ENCODE results near the gene ACRV1. TPM values are rescaled to one million over a fixed set of nuclear protein-coding genes. Genes with fewer than 3 reads are reported as not detected.

ACRV1 gene
- total and polyA plus RNA-seq, 2 of the 4 experiments (the other 2 are of a cell fraction) = not detected

- Histone ChIP-seq H3K9ac (ENCODE audit: low read depth, low read length) (no peak overlapping the region), H2BK20ac (ENCODE audit: low read depth, low read length) (no peak overlapping the region), H3K14ac (replicated peaks; ENCODE audit: low read depth, low read length) (no peak overlapping the region), H3K18ac (ENCODE audit: low read depth, low read length) (peak overlapping the region; percentile 75), H3K9me3 (ENCODE audit: control insufficient read depth, insufficient read depth, low read length) (no peaks in the 10 kb centered on the region), H4K5ac (ENCODE audit: low read depth, low read length) (peak overlapping the region; percentile 79), H3K79me1 (ENCODE audit: low read depth in 1 of 2, low read length in 2 of 2) (peaks cover 0 to 7% of the 10 kb centered on the region in 2 experiments; a peak in 2 of 4 replicates), H2AFZ (replicated peaks; ENCODE audit: low read length, poor library complexity) (no peak overlapping the region), H4K20me1 (ENCODE audit: insufficient read depth, low read length) (no peaks in the 10 kb centered on the region), H3K27ac (ENCODE audit: insufficient read depth, low read length) (peak overlapping the region; percentile 79; the same call in 1 of the 2 replicates), H2BK5ac (ENCODE audit: low read depth, low read length, poor library complexity, severe bottlenecking) (peak overlapping the region; percentile 75), H3K4me3 (ENCODE audit: insufficient read depth, low read depth, low read length) (no peak overlapping the region), H3K4me2 (ENCODE audit: low read depth, low read length) (peak overlapping the region; percentile 97), H3K9me1 (ENCODE audit: insufficient read depth, low read length) (no peaks in the 10 kb centered on the region), H2BK15ac (ENCODE audit: low read depth, low read length) (no peak overlapping the region), H3K4ac (ENCODE audit: low read depth, low read length) (no peak overlapping the region), H4K91ac (ENCODE audit: insufficient read depth, low read depth, low read length) (no peak overlapping the region), H4K8ac (ENCODE audit: low read depth in 2 of 2, low read length in 2 of 2) (peak overlapping the region in 1 of 2 experiments; percentile 66; a peak in 2 of 4 replicates), H2AK5ac (ENCODE audit: low read depth, low read length) (no peak overlapping the region), H2AK9ac (replicated peaks; ENCODE audit: low read depth, low read length, poor library complexity) (no peak overlapping the region), H2BK120ac (ENCODE audit: low read depth, low read length) (0 out of 2 replicates have a peak overlapping the region, but pooled peaks have one; percentile 73), H3K27me3 (ENCODE audit: control insufficient read depth, insufficient read depth, low read length) (no peaks in the 10 kb centered on the region), H3K4me1 (ENCODE audit: control insufficient read depth, insufficient read depth, low read length) (peaks cover 14% of the 10 kb centered on the region), H3K36me3 (ENCODE audit: control insufficient read depth, insufficient read depth, low read length) (peaks cover 4% of the 10 kb centered on the region; the same call in 1 of the 2 replicates), H3K23ac (ENCODE audit: low read depth, low read length) (no peak overlapping the region), H3K56ac (ENCODE audit: extremely low read depth, insufficient read depth, low read length) (no peak overlapping the region)
- CTCF ChIA-PET = no interaction called here
- POLR2A ChIA-PET (ENCODE audit: unreplicated experiment) = no interaction called here
- intact Hi-C loops (cut with micrococcal nuclease) = loop anchor here (2.0 kb wide), 1 partner anchor 48 kb away; no protein-coding TSS in a partner anchor
- in situ Hi-C loops (cut with MboI; ENCODE audit: low sequenced_read_pairs) = no loop called here
- TF ChIP-seq FOS (IDR thresholded peaks at IDR 0.05; ENCODE audit: low read depth, low read length) = peak; percentile 44; the same call in 1 of the 2 replicates
- no peak for TF ChIP-seq BHLHE40 (IDR thresholded peaks at IDR 0.05; ENCODE audit: low read depth, low read length)
- ATAC-seq (ENCODE audit: low read depth) = peak; percentile 82
- WGBS, 2 experiments (ENCODE audit: extremely low coverage in 2 of 2, insufficient read length in 1 of 2) = 0% methylated on average over 1 of the region's 2 CpGs; no CpG with 5 or more reads in 1 of the 2 experiments
- peak; percentile 67 for DNase-seq
- dilution Hi-C loops (cut with HindIII; ENCODE audit: low sequenced_read_pairs, unreplicated experiment) = no loop called here
- BruUV-seq (replicated peaks) = no TSS peak
Measured at GRCh38 chr11:125675196-125675595, 5.5 kb downstream of the ACRV1 start.
